Measurements from ENCODE around the gene LPP.

The LPP gene

DNA sequence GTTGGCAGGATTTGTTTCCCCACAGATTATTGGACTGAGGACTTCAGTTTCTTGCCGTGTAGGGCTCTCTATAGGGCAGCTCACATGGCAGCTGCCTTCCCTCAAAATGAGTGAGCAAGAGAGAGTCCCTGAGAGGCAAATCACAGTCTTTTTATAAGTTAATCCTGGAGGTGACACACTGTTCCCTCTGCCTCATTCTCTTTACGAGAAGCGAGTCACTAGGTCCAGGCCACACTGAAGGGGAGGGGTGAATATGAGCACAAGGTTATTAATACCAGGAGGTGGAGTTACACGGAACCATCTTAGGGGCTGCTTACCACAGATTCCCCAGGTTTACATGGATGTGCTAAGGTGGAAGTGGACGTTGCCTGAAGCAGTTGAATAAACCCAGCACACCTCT lies 77.0 kb downstream of the LPP start:
- DNase-seq: no peak

DNA sequence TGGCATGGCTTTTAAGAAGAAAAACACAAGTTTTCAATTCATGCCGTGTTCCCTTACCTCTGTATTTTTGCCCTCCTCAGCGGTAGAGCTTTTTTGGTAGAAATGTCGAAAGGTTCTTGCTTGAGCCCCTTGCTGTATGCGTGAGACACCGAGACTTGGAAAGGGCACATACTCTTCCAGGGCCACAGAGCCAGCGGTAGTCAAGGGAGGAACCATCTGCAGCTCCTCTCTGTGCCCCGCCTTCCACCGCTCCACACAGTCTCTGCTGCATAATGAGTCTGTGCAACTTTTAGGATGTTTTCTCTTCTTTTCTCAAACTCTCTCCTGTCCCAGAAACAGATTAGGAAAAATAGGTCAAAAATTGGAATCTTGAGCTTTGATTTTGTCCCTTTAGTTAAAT lies 77.5 kb downstream of the LPP start:
- no peak for DNase-seq

DNA sequence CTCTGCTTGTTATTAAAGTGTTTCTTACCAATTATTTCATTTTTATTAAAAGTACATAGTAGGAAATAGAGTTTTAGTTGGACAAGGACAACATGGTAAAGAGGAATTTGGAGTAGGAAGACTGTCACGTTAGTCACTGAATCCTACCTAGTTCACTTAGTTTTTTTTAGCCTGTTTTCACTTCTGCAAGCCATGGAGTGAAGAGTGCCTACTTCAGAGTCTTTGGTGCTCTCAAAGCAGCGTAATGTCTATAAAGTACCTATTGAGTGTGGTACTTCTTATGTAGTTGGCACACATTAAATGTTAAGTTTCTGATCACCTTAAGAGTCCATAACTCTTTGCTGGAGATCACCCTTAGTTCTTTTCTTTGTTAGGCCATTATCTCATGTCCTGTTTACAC lies 78.7 kb downstream of the LPP start:
- no peak for DNase-seq

DNA sequence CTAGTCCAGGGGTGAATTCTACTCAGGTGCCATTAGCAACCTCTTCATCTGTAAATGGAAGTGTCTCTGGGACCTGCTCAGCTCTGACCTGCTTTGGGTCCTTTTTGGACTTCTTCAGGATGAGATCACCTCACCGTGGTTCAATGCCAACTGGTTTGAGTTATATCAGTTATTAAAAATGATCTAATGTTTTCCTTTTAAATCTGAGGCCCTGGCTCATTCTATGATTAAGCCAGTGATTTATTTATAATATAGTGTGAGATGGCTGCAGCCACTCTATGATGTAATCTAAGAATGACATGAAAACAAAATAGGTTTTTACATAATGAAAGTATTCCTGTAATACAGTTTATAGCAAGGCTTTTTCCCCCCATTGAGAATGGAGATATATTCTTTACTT lies 79.4 kb downstream of the LPP start:
- no peak for DNase-seq

DNA sequence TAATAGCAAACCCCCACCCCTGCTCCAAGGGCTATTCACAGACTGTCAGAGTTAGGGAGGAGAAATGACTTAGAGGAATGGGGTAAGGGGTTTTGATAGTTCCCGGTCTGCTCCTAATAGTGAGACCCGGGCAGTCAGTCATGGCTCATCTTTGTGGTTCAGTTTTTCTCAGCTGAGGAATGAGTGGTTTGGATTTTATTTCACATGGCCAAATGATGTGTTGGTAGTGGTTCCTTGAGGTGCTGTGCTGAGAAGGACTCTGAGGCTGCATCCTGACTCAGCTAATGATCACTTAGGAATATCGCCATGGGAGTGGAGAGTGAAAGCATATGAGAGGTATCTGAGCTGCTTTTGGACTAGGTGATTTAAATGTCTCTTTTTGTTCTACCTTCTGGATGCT lies 80.2 kb downstream of the LPP start:
- no peak for DNase-seq

DNA sequence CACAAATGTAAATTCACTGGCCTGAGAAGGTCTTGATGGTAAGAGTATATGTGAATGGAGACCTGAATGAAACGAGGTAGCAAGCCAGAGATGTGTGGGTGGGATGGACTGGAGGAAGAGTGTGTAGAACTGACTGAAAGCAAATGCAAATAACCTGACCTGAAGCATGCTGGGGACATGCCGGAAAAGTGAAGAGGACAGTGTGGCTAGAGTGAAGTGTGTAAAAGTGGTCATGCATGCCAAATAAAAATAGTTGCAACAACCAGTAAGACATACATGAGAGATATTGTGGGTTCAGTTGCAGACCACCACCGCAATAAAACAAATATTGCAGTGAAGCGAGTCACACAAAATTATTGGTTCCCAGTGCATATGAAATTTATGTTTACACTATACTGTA lies 82.3 kb downstream of the LPP start:
- DNase-seq: no peak

DNA sequence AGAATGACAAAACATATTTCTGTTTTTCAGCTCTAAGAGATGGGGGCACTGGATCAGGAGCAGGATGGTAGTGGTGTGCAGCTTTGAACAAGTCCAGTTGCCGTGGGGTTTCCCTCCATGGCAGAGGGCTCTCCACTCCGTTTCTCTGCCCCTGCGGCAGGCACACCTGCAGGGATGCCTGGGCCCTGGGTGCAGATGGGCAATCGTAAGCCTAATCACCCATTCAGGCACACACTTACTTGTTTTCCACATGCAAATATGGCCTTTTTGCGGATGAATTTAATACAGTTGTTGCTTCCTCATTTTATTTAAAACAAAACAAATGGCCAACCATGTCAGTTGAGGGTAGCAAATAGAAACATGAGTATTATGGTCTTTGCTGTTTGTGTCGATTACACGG lies 85.1 kb downstream of the LPP start:
- no peak for DNase-seq

DNA sequence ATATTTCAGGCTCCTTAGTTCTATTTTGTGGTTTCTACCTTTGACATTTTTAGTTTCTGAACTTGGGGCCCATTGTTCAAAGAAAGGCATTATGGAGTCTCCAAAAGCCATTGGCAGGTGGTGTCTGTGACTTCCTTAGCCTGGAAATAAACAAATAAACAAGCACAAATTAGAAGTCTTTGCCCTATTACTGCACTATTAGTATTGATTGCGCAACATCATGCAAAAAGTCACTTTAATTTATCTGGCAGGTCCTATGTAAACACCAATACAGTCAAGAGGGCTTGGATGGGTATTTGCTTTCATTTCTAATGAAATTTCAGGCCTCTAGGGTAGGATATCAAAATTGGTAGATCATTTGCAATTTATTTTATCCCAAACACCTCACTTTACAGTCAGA lies 85.6 kb downstream of the LPP start:
- no peak for DNase-seq

DNA sequence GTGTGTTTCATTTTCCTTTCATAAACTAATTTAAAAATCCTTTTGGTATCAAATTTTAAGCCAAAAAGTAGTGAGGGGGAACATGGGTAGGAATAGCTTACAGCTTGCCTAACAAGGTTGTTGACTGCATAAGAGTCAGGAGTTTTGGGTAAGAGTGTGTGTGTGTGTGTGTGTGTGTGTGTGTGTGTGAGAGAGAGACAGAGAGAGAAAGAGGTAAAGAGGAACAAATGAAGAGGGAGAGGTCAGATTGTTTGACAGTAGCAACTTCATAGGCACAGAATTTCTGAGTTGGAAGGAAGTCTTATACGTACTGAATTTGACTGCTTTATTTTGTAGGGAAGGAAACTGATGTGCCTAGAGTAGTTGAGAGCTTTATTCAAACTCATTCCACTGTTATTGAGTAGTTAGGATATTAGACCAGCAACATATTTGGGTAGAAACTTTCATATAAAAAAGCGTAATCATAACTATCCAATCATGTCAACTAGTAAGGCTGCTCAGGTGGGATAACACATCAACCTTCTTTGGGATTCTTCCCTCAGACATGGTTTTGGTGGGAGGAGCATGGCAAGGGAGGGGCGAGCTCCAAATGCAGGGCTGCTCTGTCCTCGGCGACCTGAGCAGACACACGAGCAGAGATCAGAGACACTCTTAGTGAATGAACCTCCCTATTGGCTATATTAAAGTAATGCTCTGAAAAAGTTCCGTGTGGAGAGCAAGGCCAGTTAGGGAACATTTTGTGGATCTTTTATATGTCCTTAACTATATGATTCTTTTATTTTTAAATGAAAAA lies 86.4 kb downstream of the LPP start:
- DNase-seq: no peak

DNA sequence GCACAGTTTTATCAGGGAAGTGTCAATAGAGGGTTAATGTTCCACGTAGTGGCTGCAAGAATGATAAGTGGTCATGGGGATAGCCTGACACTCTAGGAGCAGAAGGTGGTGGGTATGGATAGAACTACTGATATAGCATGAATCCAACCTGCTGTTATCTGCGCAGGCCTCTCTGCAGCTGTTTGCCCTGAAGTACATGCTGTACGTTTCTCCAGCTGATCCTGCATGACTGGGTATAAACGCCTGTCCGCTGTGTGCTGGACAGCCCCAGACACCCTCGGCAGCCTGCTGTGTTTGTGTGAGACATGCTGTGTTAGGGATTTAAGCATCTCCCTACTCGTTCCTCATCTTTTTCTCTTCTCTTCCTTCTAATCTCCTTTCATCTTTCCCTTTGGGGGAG lies 87.1 kb downstream of the LPP start:
- no peak for DNase-seq

DNA sequence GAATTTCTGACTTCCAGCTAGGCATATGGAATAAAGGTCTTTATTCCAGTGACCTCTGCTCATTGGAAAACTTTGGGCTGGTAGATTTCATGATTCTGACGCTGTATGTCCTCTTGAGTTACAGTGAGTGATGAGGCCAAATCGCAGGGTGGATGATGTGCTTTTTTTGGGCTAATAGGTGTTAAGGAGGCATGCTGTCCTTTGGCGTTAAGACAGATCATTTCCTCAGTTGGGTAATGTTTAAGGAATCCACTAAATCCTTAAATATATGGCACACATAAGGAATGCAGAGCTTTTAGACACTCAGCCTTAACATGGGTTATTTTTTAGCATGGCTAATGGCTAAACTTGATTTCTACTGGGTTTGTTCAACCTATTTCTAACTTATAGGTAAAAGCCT lies 87.9 kb downstream of the LPP start:
- DNase-seq: no peak

DNA sequence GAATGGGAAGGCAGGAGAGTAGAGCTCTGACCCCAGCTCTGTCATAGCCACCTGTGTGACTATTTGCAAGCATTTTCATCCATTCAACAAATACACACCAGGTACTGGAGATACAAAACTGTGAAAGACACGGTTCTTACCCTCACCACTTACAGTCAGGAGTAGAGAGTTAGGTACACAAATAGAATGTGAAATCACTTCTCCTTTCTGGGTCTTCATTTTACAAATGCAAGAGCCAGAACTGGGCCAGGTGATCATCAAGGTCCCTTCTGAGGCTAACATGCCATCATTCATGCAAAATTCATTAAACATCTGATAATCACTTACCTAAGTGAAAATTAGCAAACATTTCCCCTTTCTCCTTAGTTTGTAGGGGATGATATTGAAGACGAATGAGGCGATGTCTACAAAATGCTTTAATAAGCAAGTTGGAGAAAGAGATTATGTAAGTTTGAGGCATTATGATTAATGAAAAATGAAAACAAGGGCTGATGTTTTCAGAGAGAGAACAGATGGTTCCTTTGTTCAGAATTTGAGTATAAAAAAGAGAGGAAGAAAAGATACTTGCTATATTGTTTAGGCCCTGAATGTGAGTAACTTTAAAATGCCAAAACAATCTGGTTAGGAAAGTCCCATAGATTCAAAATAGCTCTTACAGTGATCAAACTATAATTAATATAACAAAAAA lies 88.6 kb downstream of the LPP start:
- DNase-seq: no peak

DNA sequence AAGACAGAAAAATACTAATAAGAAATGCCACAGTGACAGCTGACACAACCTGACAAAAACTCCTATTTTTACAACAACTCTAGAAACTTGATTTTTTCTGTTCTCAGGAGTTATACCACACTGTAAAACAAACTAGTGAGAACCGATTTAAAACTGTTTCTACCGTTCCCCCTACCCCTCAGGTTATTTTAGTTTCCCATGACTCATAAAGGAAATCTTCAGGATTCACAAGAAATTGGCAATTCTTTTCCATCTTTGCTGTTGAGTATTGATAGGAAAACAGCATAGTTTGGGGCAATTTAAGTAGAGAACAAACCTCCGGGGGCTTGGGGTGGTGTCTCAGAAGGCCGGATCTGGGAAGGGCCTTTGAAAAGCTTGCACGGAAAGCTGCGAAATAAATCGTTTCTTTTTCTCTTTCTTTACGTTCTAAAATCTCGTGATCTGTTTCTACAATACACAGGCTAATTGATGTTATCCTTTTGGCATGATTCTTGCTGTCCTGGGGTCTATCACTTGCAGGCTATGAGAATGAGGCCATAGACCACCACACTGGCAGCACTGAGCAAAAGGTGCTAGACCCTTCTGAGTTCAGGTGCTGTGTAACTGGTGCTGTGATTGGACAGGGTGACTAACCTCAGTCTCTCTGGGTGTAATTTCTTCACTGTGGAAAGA lies 89.3 kb downstream of the LPP start:
- DNase-seq: no peak

DNA sequence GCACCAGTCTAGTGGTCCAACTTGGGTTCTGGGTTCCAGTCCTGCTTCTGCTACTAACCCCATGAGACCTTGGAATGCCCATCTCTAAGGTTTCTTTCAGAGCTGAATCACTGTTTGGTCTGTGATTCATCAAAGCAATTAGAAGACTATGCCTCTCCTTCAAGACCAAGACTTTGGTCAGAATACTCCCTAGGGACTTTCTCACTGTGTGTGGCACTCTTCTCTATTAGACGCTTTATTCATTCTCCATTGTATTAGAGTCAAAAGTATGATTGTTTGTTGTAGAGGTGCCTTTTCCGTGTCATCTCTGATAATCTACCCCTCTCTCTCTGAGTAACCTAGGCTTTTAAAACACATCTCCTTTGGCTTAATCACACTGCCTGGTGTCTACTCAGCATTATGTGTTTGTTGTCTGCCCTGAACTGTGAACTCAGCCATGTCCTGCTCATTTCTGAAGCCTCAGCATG lies 90.5 kb downstream of the LPP start:
- no peak for DNase-seq

DNA sequence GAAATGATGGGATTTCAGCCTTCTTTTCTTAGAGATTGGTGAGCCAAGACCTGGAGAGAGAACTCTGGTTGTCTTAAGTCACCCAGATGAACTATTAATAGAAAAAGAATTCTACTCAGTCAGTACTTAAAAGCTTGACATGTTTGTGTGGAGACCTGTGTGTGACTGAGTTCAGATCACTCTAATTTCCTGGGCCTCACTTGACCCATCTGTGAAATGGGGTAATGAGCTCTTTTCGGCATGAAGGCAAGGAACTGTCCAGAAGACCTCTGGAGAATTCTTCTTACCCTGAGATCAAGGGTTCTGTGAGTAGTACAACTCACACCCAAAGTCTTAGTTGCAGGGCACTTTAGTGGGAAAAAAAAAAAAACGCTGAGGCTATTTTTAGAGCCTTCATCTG lies 92.9 kb downstream of the LPP start:
- no peak for DNase-seq

DNA sequence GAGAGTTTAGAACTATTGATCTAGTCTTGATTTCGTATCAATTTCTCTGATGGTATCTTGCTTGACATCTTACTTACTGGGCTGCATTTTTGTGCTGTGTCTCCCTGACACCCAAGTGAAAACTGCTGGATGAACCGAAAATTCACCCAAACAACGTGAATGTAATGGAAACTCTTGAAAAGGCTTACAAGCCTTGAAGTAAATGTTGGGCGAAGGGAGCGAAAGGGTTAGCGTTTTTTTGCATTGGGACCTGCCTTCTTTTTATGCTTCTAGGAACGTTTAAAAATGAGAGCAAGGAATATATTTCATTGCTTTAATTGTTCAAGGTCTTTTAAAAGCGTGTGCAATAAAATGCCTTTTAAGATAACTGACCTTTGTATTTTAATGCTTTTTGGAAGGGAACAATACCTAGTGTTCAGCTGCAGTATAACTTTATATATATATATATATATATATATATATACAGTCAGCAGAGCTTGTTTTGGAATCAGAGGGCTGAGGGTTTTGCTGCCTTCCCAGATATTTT lies 94.1 kb downstream of the LPP start:
- no peak for DNase-seq

DNA sequence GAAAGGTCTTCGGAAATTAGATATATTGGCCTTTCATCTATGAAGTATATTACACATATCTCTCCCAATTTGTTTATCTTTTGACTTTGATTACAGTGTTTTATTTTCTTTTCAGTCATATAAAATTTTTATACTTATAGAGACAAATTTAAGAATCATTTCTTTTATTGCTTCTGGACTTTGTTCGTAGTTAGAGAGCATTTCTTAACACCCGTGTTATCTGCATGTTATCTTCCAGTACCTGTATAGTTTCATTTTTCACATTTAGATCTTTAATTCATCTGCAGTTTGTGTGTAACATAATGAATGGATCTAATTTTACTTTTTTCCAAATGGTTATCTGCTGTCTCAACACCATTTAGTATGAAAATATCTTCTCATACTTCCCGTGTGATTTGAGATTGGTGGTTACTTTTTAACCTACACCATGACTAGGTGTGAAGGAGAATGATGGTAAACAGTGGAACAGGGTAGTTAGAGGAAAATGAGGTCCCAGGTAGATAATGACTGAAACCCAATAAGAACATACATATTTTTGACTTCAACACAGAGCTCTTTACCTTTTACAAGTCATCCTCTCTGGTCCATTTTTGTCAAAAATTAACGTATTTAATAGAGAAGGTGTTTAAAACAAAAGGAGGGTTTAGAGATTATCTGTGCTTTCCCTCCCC lies 99.3 kb downstream of the LPP start:
- no peak for DNase-seq

DNA sequence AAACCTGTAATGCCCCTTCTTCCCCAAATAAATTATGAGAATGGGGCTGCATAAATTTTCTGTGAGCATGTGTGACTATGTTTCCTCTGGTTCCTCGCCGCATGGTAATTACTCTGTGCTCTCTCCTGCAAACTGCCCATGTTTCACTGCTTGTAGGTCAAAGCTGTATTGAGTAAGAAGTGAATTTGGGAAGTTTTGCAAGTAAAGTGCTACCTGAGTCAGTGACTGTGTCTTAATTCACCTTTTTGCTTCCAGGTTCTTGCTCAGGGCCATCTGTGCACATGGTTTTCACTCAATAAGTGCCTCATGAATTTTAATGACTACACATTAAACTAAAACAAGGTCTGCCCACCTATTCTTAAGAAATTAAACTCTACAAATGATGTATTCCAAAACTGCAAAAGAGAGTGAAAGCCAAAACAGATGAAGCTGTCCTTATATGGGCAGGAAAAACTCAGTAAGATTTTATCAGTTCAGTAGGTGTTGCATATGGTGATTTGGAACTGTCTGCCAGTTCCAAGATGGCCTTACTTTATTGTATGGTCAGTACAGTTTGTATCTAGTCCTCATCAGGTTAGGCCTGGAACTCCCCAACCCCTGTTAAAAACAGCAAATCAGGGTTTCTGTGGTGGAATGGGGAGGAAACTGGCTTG lies 100.0 kb downstream of the LPP start:
- DNase-seq: no peak

DNA sequence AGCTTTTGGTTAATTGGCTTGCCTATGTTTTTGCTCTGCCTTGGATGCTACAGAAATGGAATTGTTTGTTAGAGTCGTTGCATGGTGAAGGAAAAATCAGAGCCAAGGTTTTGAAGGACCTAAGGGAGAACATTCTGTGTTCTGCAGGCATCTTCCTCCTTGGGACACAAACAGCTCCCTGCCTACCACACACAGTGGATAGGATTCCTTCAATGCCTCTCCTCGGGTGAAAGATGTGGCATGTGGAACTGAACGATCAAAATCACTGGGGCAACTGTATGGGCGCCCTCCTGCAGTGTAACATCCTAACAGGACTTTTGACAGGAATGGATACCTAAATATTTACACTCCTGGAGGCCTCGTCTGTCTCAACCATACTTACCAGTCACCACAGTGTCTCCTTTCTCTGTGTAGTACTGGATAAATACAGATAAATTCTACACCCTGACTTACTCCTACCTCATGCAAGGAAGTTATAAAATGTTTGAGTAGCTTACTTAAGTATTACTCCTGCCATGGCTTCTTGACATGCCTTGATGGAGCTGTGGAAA lies 100.6 kb downstream of the LPP start:
- DNase-seq: no peak

DNA sequence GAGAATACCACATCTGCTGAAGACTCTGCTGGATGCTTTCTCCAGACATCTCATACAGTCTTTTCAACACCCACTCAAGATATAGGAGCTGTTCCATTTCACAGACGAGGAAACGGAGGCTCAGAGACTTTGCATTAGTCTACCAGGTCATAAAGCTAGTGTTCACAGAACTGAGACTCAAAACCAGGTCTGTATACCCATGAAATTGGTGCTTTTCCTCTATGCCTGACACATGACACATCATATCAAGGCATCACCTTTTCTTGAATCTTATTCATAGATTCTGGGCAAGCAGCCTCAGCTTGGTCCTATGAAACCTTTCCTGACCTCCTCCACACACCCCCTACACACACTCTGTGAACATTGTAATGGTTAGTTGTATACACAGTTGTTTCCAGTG lies 101.2 kb downstream of the LPP start:
- DNase-seq: no peak

DNA sequence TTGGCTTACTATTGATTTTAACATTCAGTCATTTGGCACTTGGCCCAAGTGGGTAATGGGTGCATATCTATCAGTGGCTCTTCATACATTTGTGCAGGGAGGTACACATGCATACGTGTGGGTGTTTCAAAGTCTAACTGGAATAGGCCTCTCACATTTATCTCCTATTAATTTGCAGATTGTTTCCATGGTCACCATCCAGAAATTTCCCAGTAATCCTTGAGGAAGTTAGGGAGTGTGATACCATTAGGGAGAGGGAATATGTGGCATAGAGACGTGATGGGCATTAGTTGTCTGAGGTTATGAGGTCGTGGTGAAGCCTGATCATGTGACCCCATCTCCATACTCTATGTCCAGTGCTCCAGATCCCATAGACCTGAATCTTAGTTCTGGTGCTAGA lies 102.8 kb downstream of the LPP start:
- no peak for DNase-seq

DNA sequence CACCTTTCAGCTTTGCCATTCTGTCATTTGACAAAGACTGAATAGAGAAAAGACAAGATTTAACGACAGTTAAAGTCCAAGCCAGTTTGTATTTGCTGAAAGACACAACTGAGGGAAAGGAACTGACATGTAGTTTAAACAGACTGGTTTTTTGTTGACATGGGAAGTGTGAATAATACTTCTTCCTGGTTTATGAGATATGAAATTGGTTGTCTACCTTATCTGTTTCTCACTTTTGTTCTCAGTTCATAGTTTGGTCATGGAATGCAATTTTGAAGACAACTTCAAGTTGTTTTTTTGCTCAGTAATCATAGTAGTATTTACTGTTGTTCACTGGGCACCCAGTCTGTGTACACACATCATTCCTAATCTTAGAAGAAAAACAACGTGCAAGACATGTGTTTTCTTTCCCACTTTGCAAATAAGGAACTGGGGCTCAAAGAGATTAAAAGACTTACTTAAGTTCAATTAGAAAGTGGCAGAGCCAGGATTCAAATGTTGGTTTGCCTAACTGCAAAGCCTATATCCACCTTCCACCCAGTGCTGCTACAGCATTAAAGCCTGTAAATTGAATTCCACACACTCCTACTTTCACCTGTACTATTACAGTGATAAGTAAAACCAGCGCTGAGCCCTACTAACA lies 103.5 kb downstream of the LPP start:
- no peak for DNase-seq
